GM15510 (cell line): ENCODE data around the gene CREB5.

Source experiments
- POLR2A ChIP-seq: IDR thresholded peaks from 3 replicates; pipeline ENCODE4 v1.6.1; 2011; ENCODE audit warnings: borderline replicate concordance; ENCODE audit not compliant: insufficient read length; ENCODE audit errors: extremely low read depth

Gene CREB5

GRCh38 chr7:28520074-28521015 lies 108.0 kb downstream of the CREB5 start:
- TF ChIP-seq POLR2A, result no peak

- TF ChIP-seq POLR2A, result no peak
These were observed 112.7 kb downstream of the CREB5 start for GRCh38 chr7:28524978-28525377.

- no peak for TF ChIP-seq POLR2A
These were observed 116.6 kb downstream of the CREB5 start for GRCh38 chr7:28528899-28529298.

- TF ChIP-seq POLR2A, result no peak
These were observed 117.4 kb downstream of the CREB5 start for GRCh38 chr7:28529755-28530154.

- no peak for TF ChIP-seq POLR2A
These were observed 118.0 kb downstream of the CREB5 start for GRCh38 chr7:28530175-28530802.

- no peak for TF ChIP-seq POLR2A
These were observed 118.5 kb downstream of the CREB5 start for GRCh38 chr7:28530803-28531175.

GRCh38 chr7:28531291-28531690 lies 119.0 kb downstream of the CREB5 start:
- no peak for TF ChIP-seq POLR2A

GRCh38 chr7:28532181-28532580 lies 119.9 kb downstream of the CREB5 start:
- no peak for TF ChIP-seq POLR2A

GRCh38 chr7:28533267-28533666 lies 120.9 kb downstream of the CREB5 start:
- TF ChIP-seq POLR2A, result no peak

GRCh38 chr7:28533731-28534531 lies 121.6 kb downstream of the CREB5 start:
- no peak for TF ChIP-seq POLR2A

GRCh38 chr7:28536259-28536658 lies 123.9 kb downstream of the CREB5 start:
- no peak for TF ChIP-seq POLR2A

GRCh38 chr7:28539289-28539981 lies 127.1 kb downstream of the CREB5 start:
- no peak for TF ChIP-seq POLR2A

GRCh38 chr7:28542410-28542809 lies 130.1 kb downstream of the CREB5 start:
- TF ChIP-seq POLR2A, result no peak

GRCh38 chr7:28544453-28545117 lies 132.3 kb downstream of the CREB5 start:
- no peak for TF ChIP-seq POLR2A
